Dermis blood vessel endothelial cell (primary cell): Measurements from ENCODE around the gene TOX2. TPM values are rescaled to one million over a fixed set of nuclear protein-coding genes. Genes with fewer than 3 reads are reported as not detected.
A peak's percentile ranks its signal among the peaks of the same experiment; 100 is the strongest.

Experiments used
- DNase-seq: peaks from one replicate; pipeline ENCODE4 v3.0.0; 2010
- total RNA-seq: library from RNA; depleted of rRNA; stranded (reverse); fragments of >200 nt; gene quantifications from 2 replicates; pipeline ENCODE4 v1.2.3, GENCODE V29; 2014

Gene TOX2
- total RNA-seq, 1 donor from 2014 or later: 1.5 TPM

GRCh38 chr20:44081888-44082287 is 167.2 kb downstream of the TOX2 start:
- DNase-seq: no peak

GRCh38 chr20:44083220-44083933 is 168.7 kb downstream of the TOX2 start:
- DNase-seq: peak; percentile 22

- no peak for DNase-seq
These were observed 169.8 kb downstream of the TOX2 start for GRCh38 chr20:44084439-44084838.

GRCh38 chr20:44084891-44085290 is 170.2 kb downstream of the TOX2 start:
- DNase-seq: no peak

- DNase-seq: no peak
These were observed 171.2 kb downstream of the TOX2 start for GRCh38 chr20:44085616-44086434.

GRCh38 chr20:44087051-44087856 is 172.6 kb downstream of the TOX2 start:
- no peak for DNase-seq

- no peak for DNase-seq
These were observed 173.1 kb downstream of the TOX2 start for GRCh38 chr20:44087857-44088120.

- peak; percentile 54 for DNase-seq
These were observed 175.5 kb downstream of the TOX2 start for GRCh38 chr20:44089987-44090674.

GRCh38 chr20:44091026-44091425 is 176.4 kb downstream of the TOX2 start:
- DNase-seq: no peak

GRCh38 chr20:44092551-44093248 is 178.0 kb downstream of the TOX2 start:
- peak; percentile 69 for DNase-seq

- no peak for DNase-seq
These were observed 178.6 kb downstream of the TOX2 start for GRCh38 chr20:44093249-44093582.

GRCh38 chr20:44095831-44096230 is 181.2 kb downstream of the TOX2 start:
- DNase-seq: no peak

GRCh38 chr20:44097521-44098255 is 183.0 kb downstream of the TOX2 start:
- DNase-seq: peak; percentile 39

- no peak for DNase-seq
These were observed 183.6 kb downstream of the TOX2 start for GRCh38 chr20:44098256-44098630.

- no peak for DNase-seq
These were observed 184.0 kb downstream of the TOX2 start for GRCh38 chr20:44098657-44099056.

GRCh38 chr20:44099832-44100231 is 185.2 kb downstream of the TOX2 start:
- DNase-seq: no peak

GRCh38 chr20:44102582-44102981 is 187.9 kb downstream of the TOX2 start:
- no peak for DNase-seq

- DNase-seq: peak; percentile 76
These were observed 190.3 kb downstream of the TOX2 start for GRCh38 chr20:44104798-44105517.

GRCh38 chr20:44106615-44107014 is 192.0 kb downstream of the TOX2 start:
- DNase-seq: no peak

GRCh38 chr20:44109951-44110361 is 195.3 kb downstream of the TOX2 start:
- no peak for DNase-seq
